ENCODE results near the gene B3GAT1. TPM values are rescaled to one million over a fixed set of nuclear protein-coding genes. Genes with fewer than 3 reads are reported as not detected.
A peak's percentile ranks its signal among the peaks of the same experiment; 100 is the strongest.

The B3GAT1 gene
- total and polyA plus RNA-seq, 4 donors = 0.16 to 0.39 TPM; not detected in 2

DNA sequence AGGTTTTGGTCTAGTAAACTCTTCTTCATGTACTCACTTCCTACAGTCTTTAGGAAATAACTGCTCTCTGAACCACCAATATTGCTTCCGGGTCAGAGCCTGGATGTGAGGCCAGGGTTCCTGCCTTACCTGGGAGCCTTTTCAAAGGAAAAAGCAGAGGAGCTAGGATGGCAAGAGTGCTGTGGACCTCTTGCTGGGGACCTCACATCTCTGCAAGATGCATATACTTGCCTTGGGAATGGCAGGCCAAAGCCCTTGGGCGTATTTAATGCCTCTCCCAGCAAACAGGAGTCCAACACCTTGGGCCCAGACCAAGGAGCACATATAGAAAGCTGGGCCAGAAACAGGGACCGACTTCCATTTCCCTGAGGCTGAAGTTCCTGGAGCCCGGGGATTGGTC is 75.0 kb downstream of the B3GAT1 start:
- intact Hi-C loops (cut with DNase I) = no loop called here
- Histone ChIP-seq H3K27me3 (ENCODE audit: control insufficient read depth in 1 of 2, insufficient read depth in 2 of 2, low read length in 1 of 2) (no peaks in the 10 kb centered on the region), H3K36me3 (ENCODE audit: control insufficient read depth in 1 of 2, insufficient read depth in 2 of 2, low read length in 1 of 2) (no peaks in the 10 kb centered on the region), H3K4me3 (ENCODE audit: low read length in 2 of 2) (no peak overlapping the region), H3K4me1 (ENCODE audit: control insufficient read depth in 1 of 2, insufficient read depth in 2 of 2, low read length in 2 of 2) (no peaks in the 10 kb centered on the region), H3K27ac (ENCODE audit: low read depth in 1 of 2, low read length in 2 of 2) (no peak overlapping the region), H3K9me3 (ENCODE audit: control insufficient read depth, low read length) (no peaks in the 10 kb centered on the region)
- DNase-seq (no peak), ATAC-seq (ENCODE audit: low FRiP score) (no peak)
- WGBS, 2 donors = 91% methylated on average over 4 of the region's 4 CpGs

DNA sequence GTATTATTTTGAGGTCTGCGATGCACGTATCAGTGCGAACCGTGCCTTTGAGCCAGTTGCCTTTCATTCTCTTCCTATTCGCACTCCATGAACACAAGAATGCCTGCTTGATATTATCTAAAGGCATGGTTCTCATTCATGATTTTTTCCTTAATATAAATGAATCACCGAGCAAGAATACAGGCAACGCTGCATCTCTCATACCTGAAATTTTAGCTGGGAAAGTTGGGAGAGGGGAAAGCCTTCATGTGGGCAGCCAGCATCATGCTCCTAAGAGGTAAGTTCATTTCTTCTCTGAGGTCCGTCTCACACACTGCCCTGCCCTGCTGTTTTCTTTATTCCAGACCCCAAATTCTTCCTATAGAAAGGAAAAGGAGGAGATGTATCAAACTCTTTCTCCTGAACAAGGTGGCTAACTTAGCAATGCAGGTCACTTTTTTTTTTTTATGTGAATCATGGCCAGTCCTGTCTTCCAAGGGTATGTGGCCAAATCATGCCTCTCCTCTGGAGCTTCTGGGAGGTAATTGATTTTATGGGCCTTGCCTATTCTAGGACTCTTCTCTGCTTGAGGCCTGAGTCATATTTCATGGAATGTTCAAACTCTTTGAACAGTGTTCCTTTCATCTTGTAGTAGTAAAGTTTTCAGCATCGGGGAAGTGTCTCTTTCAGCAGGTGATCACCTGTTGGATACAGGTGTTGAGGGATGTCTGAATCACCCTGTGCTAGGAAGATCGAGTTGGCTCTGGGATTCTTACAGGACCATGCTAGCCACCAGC is 77.1 kb downstream of the B3GAT1 start:
- Histone ChIP-seq H3K4me1 (ENCODE audit: control insufficient read depth in 1 of 2, insufficient read depth in 2 of 2, low read length in 2 of 2) (no peaks in the 10 kb centered on the region), H3K4me3 (ENCODE audit: low read length in 2 of 2) (no peak overlapping the region), H3K27ac (ENCODE audit: low read depth in 1 of 2, low read length in 2 of 2) (no peak overlapping the region), H3K9me3 (ENCODE audit: control insufficient read depth, low read length) (no peaks in the 10 kb centered on the region), H3K27me3 (ENCODE audit: control insufficient read depth in 1 of 2, insufficient read depth in 2 of 2, low read length in 1 of 2) (no peaks in the 10 kb centered on the region), H3K36me3 (ENCODE audit: control insufficient read depth in 1 of 2, insufficient read depth in 2 of 2, low read length in 1 of 2) (no peaks in the 10 kb centered on the region)
- WGBS, 2 donors = 73 to 79% methylated on average over 10 of the region's 10 CpGs
- intact Hi-C loops (cut with DNase I) = loop anchor here in 1 of 2 donors (5.0 kb wide), 1 partner anchor 83 kb away; the partner anchor contains the start of genes ACAD8 and THYN1
- DNase-seq = no peak
- no peak for ATAC-seq (ENCODE audit: low FRiP score)

DNA sequence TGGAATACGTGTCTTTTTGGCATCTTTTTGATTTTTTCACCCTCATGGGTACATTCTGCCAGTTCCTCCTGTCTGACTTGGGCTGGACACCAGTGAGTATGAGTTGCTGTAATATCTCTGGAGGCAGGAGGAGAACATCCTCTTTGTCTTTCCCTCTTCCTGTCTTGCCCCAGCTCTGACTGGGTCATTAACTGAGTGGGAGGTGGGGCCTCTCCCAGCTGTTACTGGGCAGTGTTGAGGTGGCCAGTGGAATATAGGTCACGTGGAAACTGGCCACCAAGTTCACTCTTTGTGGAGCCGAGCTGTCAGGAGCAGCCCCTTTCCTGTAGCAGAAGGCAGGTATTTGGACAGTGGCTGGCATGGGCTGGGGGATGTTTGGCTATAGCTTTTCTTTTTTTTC is 78.1 kb downstream of the B3GAT1 start:
- Histone ChIP-seq H3K4me1 (ENCODE audit: control insufficient read depth in 1 of 2, insufficient read depth in 2 of 2, low read length in 2 of 2) (no peaks in the 10 kb centered on the region), H3K36me3 (ENCODE audit: control insufficient read depth in 1 of 2, insufficient read depth in 2 of 2, low read length in 1 of 2) (no peaks in the 10 kb centered on the region), H3K9me3 (ENCODE audit: control insufficient read depth, low read length) (no peaks in the 10 kb centered on the region), H3K27me3 (ENCODE audit: control insufficient read depth in 1 of 2, insufficient read depth in 2 of 2, low read length in 1 of 2) (no peaks in the 10 kb centered on the region), H3K27ac (ENCODE audit: low read depth in 1 of 2, low read length in 2 of 2) (no peak overlapping the region), H3K4me3 (ENCODE audit: low read length in 2 of 2) (no peak overlapping the region)
- intact Hi-C loops (cut with DNase I) = loop anchor here in 1 of 2 donors (5.0 kb wide), 1 partner anchor 82 kb away; the partner anchor contains the start of genes ACAD8 and THYN1
- DNase-seq (no peak), ATAC-seq (ENCODE audit: low FRiP score) (no peak)
- WGBS, 2 donors = 73 to 74% methylated on average over 3 of the region's 3 CpGs

DNA sequence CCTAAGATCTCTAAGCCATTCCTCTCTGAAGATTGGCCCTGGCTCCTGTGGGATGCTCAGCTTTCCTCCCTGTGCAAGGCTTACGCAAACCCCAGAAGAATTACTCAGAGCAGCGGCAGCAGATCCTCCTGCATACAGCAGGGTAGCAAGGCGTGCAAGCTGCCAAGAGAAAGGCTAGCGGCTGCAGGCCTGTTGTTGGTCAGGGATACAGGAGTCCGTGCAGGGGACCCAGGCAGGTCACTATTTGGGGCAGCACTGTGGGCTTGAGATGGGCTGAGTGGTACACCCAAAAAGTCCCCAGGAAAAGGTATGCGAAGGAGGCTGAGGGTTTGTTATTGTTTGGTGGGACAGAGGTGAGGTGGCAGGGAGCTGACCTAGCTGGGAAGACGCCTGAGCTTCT is 78.7 kb downstream of the B3GAT1 start:
- intact Hi-C loops (cut with DNase I) = loop anchor here in 1 of 2 donors (5.0 kb wide), 1 partner anchor 81 kb away; the partner anchor contains the start of genes ACAD8 and THYN1
- H3K9me3 ChIP-seq (ENCODE audit: control insufficient read depth, low read length) = no peaks in the 10 kb centered on the region

DNA sequence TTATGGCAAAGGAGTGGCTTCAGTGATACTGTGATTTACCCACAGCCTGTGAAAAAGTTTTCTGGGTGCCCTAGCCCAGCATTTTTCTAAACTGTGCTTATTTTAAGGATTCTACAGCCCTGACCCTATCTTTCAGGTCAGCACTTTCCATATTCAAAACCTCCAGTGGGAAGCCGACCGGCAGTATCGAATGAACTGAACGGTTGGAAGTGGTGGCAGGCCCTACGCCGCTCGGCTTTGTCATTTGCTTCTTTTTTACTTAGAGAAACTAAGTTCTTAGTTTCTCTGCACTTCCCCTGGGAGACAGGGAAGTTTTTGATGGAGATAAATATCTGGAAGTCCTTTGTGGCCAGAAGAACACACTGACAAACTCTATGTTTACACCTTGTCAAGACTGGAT is 79.3 kb downstream of the B3GAT1 start:
- H3K9me3 ChIP-seq (ENCODE audit: control insufficient read depth, low read length) = no peaks in the 10 kb centered on the region
- ATAC-seq (ENCODE audit: low FRiP score) = no peak
- H3K27ac ChIP-seq (ENCODE audit: low read depth in 1 of 2, low read length in 2 of 2) = no peak overlapping the region
- intact Hi-C loops (cut with DNase I) = loop anchor here in 1 of 2 donors (5.0 kb wide), 1 partner anchor 80 kb away; the partner anchor contains the start of genes ACAD8 and THYN1
- DNase-seq = no peak
- 58 to 67% methylated on average over 7 of the region's 7 CpGs for WGBS, 2 donors
- no peak overlapping the region for H3K4me3 ChIP-seq (ENCODE audit: low read length in 2 of 2)
- no peaks in the 10 kb centered on the region for H3K36me3 ChIP-seq (ENCODE audit: control insufficient read depth in 1 of 2, insufficient read depth in 2 of 2, low read length in 1 of 2)
- no peaks in the 10 kb centered on the region for H3K4me1 ChIP-seq (ENCODE audit: control insufficient read depth in 1 of 2, insufficient read depth in 2 of 2, low read length in 2 of 2)
- no peaks in the 10 kb centered on the region for H3K27me3 ChIP-seq (ENCODE audit: control insufficient read depth in 1 of 2, insufficient read depth in 2 of 2, low read length in 1 of 2)

More for the DNA sequence above, 78.7 kb downstream of the B3GAT1 start:
- WGBS, 2 donors = 75 to 82% methylated on average over 7 of the region's 7 CpGs
- no peaks in the 10 kb centered on the region for H3K27me3 ChIP-seq (ENCODE audit: control insufficient read depth in 1 of 2, insufficient read depth in 2 of 2, low read length in 1 of 2)
- H3K36me3 ChIP-seq (ENCODE audit: control insufficient read depth in 1 of 2, insufficient read depth in 2 of 2, low read length in 1 of 2) = no peaks in the 10 kb centered on the region
- no peak overlapping the region for H3K4me3 ChIP-seq (ENCODE audit: low read length in 2 of 2)
- no peak overlapping the region for H3K27ac ChIP-seq (ENCODE audit: low read depth in 1 of 2, low read length in 2 of 2)
- no peak for ATAC-seq (ENCODE audit: low FRiP score)
- no peaks in the 10 kb centered on the region for H3K4me1 ChIP-seq (ENCODE audit: control insufficient read depth in 1 of 2, insufficient read depth in 2 of 2, low read length in 2 of 2)
- DNase-seq = no peak

DNA sequence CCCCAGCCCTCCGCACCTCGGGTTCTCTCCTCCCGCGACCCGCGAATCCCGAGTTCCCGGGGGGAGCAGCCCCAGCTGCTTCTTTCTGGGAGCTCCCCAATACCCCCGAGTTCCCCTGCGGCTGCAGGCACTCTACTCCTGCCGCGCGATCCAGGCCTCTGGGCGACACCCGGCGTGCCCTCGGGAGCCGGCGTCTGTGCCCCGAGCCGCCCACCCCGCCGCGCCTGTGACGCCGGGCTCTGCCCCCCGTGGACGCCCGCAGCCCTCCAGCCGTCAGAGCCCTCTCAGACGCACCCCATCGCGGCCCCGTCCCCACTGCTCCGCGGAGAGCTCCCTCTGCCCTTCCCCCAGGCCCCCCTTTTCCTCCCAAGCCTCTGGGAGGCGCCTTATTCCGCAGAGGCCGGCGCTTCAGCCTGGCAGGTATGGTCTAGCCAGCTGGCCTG is 79.8 kb downstream of the B3GAT1 start:
- H3K4me3 ChIP-seq (ENCODE audit: low read length in 2 of 2) = peak overlapping the region in 1 of 2 donors; percentile 66
- no peaks in the 10 kb centered on the region for H3K4me1 ChIP-seq (ENCODE audit: control insufficient read depth in 1 of 2, insufficient read depth in 2 of 2, low read length in 2 of 2)
- H3K27me3 ChIP-seq (ENCODE audit: control insufficient read depth in 1 of 2, insufficient read depth in 2 of 2, low read length in 1 of 2) = no peaks in the 10 kb centered on the region
- 2% methylated on average over 39 to 40 of the region's 40 CpGs for WGBS, 2 donors
- ATAC-seq (ENCODE audit: low FRiP score) = peak; percentile 19
- no peak overlapping the region for H3K27ac ChIP-seq (ENCODE audit: low read depth in 1 of 2, low read length in 2 of 2)
- no peak for DNase-seq
- intact Hi-C loops (cut with DNase I) = loop anchor here in 1 of 2 donors (5.0 kb wide), 1 partner anchor 80 kb away; the partner anchor contains the start of genes ACAD8 and THYN1
- H3K9me3 ChIP-seq (ENCODE audit: control insufficient read depth, low read length) = no peaks in the 10 kb centered on the region
- no peaks in the 10 kb centered on the region for H3K36me3 ChIP-seq (ENCODE audit: control insufficient read depth in 1 of 2, insufficient read depth in 2 of 2, low read length in 1 of 2)

DNA sequence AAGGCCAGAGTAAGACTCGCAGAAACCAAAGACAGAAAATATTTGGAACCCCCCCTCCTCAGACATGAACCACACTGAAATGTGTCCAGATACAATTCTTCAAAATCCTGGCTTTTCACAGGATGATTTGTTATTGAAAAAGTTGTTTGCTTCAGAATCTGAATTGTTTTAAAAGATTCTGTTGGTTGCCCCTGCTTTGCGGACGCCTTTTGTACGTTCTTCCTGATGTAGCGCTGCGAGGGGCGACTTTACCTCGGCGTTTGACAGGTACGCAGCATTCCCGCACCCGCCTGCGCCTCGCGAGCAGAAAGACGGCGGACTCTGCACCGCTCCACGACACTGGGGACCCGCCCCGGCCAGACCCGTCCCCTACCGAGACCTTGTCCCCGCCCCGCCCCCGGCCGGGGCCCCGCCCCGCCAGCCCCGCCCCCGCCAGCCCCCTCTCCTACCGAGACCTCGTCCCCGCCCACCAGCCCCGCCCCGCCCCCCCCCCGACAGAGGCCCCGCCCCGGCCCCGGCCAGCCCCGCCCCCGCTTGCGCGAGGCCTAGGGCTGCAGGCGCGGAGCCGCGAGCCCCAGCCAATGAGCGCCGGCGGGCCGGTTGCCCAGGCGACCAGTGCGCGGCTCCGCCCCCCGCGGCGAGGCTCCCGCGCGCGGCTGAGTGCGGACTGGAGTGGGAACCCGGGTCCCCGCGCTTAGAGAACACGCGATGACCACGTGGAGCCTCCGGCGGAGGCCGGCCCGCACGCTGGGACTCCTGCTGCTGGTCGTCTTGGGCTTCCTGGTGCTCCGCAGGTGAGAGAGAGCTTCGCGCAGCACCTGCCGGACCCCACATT is 80.5 kb downstream of the B3GAT1 start, which contains the start of gene GLB1L2:
Gene GLB1L2 (plus strand): TSS at position 635 of the 835 bp plus-strand sequence. CDS start 74 bp downstream, at position 709.
- 2% methylated on average over 45 to 80 of the region's 80 CpGs for WGBS, 2 donors
- no peaks in the 10 kb centered on the region for H3K9me3 ChIP-seq (ENCODE audit: control insufficient read depth, low read length)
- peak; percentile 90 for ATAC-seq (ENCODE audit: low FRiP score)
- no peaks in the 10 kb centered on the region for H3K4me1 ChIP-seq (ENCODE audit: control insufficient read depth in 1 of 2, insufficient read depth in 2 of 2, low read length in 2 of 2)
- intact Hi-C loops (cut with DNase I) = loop anchor here in 1 of 2 donors (5.0 kb wide), 1 partner anchor 79 kb away; the partner anchor contains the start of genes ACAD8 and THYN1
- H3K27me3 ChIP-seq (ENCODE audit: control insufficient read depth in 1 of 2, insufficient read depth in 2 of 2, low read length in 1 of 2) = no peaks in the 10 kb centered on the region
- no peak within 1 kb of the TSS for H3K27ac ChIP-seq (ENCODE audit: low read depth in 1 of 2, low read length in 2 of 2)
- peak; percentile 80 to 90 for DNase-seq
- H3K36me3 ChIP-seq (ENCODE audit: control insufficient read depth in 1 of 2, insufficient read depth in 2 of 2, low read length in 1 of 2) = no peaks in the 10 kb centered on the region
- peak within 1 kb of the TSS; percentile 30 to 66 for H3K4me3 ChIP-seq (ENCODE audit: low read length in 2 of 2)

DNA sequence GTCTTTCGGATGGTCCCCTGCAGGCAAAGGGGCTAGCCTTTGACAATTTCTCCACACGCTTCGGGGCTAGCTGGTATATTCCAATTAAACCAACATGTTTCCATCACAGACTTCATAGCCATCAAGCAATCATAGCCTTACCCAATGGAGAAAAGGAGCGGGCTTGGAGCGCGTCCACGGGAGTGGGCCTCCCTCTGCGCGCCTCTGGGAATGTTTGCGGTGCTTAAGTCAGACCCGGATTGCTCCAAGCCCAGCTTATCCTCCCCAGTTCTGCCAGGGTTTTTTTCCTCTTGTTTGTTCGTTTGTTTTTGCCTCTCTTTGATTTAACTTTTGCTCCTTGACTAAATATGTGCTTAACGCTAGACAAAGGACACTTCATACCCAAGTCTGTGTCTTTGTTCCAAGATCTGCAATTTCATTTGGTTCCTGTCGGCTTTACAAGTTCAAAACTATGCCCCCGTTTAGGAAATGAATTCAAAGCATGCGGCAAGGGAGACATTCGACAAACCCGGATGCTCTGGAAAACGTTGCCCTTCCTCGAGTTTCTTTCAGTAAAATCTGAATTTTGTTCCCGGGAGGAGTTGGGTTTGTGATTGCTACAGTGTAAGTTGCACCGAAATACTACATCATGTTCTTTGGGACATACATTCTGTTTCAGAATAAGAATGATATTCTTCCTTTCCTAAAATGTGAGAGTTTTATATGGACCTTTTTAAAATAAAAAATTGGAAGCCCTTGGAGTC is 81.3 kb downstream of the B3GAT1 start:
- ATAC-seq (ENCODE audit: low FRiP score) = no peak
- WGBS, 2 donors = 27 to 33% methylated on average over 22 of the region's 22 CpGs
- no peak overlapping the region for H3K27ac ChIP-seq (ENCODE audit: low read depth in 1 of 2, low read length in 2 of 2)

More for the DNA sequence above, 81.3 kb downstream of the B3GAT1 start:
- DNase-seq = no peak
- Histone ChIP-seq H3K27me3 (ENCODE audit: control insufficient read depth in 1 of 2, insufficient read depth in 2 of 2, low read length in 1 of 2) (no peaks in the 10 kb centered on the region), H3K36me3 (ENCODE audit: control insufficient read depth in 1 of 2, insufficient read depth in 2 of 2, low read length in 1 of 2) (no peaks in the 10 kb centered on the region), H3K4me1 (ENCODE audit: control insufficient read depth in 1 of 2, insufficient read depth in 2 of 2, low read length in 2 of 2) (no peaks in the 10 kb centered on the region), H3K9me3 (ENCODE audit: control insufficient read depth, low read length) (no peaks in the 10 kb centered on the region), H3K4me3 (ENCODE audit: low read length in 2 of 2) (peak overlapping the region in 1 of 2 donors; percentile 66)
- intact Hi-C loops (cut with DNase I) = loop anchor here in 1 of 2 donors (5.0 kb wide), 1 partner anchor 78 kb away; the partner anchor contains the start of genes ACAD8 and THYN1
